Right hindlimb (tissue), 1 donor: ENCODE results near the gene FOXD3.

Experiments
- DNase-seq: peaks from one replicate; pipeline ENCODE4 v3.0.0-alpha.2; 2018

Gene FOXD3

DNA sequence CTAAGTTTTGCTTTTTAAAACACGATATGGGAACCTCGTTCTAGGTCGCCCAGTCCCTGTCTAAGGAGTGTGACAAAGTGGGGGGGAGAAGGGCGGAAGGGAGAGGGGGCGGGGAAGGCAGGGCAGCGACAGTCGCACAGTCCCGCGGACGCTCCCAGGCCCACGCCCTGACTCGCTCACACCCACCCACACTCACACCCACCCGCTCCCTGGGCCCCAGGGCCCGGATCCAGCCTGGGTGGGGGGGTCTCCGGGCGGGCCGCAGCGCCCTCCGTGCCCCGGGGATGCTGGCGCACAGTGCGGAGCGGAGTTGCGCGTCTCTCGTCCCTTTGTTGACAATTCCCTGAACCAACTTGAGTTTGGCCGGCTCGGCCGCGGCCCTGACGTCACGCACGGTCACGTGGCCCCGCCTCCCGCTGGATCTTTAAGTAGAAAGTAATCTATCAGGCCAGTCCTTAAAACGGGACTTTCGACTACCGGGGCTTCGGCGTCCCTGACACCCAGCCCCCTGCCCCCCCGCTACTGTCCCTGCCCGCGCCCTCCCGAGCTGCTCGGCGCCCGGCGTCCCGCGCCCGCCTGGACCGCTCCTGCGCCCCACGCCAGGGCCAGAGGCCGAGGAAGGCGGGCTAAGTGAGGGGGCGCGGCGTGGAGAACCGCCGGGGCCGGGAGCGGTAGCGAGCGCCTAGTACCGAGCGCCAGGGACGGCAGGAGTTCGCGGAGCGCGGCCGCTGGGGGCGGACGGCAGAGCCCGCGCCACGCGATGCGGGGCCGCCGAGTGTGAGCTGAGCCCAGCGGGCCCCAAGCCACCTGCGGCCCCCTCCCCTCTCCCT is at the start of gene FOXD3:
Gene FOXD3 (plus strand): TSS at position 454 of the 830 bp plus-strand sequence. CDS start 492 bp downstream, outside the sequence.
- DNase-seq: peak; percentile 73

DNA sequence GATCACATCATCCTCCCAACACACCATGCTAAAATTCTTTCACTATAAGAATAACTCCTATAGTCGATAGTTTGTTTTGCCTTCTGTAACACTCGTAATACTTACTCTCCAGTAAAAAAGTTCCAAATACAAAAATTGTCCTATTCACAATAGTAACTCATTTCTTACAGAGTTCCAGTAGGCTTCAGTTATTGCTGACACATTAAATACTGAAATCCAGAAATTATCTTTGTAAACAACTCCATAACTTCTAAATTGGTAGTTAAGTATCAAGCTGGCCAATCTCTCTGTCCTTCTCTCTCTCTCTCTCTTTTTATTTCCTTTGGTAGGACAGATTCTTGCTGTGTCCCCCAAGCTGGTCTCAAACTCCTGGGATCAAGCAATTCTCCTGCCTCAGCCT is 49.6 kb upstream of the FOXD3 start:
- DNase-seq: no peak

DNA sequence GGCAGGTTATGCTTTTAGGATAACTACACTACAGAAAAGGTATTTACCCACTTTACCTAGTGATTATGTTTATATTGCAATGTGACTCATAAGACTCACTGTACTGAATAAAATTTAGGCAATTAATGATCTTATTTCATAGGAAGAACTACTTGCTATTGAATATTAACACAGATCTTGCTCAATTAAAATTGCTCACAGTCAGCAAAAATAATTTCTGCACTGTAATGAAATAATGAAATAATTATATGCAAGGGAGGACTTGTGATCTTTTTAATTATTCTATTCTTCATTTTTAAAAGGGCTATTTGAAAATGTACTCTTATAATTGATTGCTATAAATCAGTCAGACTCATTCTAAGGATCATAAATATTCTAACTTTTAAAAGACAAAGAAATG is 48.0 kb upstream of the FOXD3 start:
- no peak for DNase-seq

DNA sequence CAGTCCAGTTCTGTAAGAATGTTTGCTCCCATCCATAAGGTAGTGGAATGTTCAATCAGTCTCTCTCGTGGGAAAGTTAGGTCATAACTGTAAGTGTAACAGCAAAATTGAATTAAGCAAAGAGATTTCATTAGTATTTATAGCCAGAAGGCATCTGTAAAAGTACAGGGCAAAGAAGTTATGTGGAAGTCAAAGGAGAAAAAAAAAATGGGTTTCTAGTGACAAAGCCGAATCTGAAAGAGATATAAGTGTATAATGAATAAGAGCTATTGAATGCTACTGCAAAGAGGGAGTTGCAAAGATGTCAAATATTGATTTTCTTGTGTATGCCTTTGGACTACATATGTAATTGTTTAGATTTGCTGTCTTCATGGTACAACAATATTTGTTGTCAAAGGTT is 47.4 kb upstream of the FOXD3 start:
- DNase-seq: no peak

DNA sequence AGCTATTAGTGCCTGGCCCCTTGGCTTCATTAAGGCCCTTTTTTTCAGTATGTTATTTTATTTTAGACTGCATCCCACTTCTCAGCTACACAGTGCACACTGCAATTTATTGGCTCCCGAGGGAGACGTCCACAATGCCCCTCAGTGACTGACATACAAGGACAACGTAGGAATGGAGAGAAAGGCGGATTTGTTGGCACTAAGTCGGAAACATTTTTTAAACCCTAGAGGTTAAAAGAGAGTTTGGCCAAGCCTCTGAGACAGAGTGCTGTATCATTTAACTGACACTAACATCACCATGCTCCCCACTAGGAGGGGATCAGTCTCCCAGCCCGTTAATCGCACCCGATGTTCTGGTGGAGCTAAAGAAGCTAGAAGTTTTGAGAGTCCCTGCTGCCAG is 45.7 kb upstream of the FOXD3 start:
- no peak for DNase-seq

DNA sequence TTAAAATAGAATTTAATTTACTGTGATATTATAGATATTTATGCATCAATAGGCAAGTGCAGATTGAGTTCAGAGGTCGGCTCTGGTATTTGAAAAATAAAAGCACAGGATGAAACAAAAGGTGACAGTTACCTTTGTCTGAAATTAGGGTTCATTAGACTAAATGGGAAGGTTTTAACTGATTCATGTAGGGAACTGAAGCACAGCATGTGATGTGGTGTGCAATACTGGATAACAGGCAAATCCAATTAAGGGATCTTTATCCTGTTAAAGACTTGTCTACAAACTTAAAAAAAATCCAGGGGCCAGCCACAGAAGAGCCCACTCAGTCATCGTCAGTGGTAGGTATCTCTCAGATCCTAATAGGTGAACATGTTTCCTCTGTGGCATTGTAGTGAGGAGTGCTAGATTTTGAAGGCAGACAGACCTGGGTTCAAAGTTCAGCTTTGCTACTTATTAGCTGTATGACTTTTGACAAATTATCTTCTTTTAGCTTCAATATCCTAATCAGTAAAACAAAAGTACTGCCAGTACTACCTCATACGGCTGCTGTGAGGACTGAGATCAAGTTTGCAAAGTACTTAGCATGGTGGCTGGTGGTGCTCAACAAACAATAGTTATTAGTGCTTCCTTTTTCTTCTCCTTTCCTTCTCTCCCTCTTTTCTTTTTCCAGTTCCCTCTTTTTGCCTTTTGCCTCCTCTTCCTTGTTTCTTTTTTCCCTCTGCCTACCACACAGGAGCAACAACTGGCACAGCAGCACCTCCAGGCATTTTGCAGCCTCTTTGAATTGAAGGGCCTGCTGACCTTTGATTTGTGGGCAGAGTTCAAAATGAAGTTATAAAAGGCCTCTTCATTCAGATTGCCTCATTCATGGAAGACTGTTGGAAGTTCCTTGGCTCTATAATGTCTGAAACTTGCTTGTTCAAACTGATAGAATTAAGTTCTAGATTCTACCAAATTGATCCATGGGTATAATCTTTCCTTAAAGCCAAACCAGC is 44.9 kb upstream of the FOXD3 start:
- no peak for DNase-seq

DNA sequence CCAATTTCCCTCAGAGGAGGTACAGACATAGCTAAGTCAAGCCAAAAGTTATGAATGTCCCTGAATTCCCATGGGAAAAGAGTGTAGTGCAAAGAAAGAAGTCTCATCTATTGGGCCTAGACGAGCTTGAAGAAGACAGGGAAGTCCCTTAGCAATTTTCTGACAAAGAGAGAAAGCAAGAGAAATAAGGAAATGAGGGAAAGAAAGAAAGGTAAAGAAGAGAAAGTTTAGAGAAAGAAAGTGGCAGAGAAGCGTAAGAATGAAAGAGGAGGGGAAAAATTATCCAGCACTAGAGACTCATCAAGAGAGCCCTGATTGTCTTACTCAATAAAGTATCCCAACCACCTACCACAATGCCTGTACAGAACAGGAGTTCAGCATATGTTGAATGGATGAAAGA is 40.6 kb upstream of the FOXD3 start:
- DNase-seq: no peak

DNA sequence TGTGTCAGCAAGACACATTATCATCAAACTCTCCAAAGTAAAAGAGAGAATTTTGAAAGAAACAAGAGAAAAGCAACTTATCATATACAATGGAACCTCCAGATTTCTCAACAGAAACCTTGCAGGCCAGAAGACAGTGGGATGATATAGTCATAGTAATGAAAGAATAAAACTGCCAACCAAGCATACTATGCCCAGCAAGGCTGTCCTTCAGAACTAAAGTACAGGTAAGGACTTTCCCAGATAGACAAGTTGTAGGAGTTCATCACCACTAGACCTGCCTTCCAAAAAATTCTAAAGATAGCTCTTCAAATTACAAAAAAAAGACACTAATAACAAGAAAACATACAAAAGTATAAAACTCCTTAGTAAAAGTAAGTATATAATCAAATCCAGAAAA is 33.2 kb upstream of the FOXD3 start:
- DNase-seq: no peak

DNA sequence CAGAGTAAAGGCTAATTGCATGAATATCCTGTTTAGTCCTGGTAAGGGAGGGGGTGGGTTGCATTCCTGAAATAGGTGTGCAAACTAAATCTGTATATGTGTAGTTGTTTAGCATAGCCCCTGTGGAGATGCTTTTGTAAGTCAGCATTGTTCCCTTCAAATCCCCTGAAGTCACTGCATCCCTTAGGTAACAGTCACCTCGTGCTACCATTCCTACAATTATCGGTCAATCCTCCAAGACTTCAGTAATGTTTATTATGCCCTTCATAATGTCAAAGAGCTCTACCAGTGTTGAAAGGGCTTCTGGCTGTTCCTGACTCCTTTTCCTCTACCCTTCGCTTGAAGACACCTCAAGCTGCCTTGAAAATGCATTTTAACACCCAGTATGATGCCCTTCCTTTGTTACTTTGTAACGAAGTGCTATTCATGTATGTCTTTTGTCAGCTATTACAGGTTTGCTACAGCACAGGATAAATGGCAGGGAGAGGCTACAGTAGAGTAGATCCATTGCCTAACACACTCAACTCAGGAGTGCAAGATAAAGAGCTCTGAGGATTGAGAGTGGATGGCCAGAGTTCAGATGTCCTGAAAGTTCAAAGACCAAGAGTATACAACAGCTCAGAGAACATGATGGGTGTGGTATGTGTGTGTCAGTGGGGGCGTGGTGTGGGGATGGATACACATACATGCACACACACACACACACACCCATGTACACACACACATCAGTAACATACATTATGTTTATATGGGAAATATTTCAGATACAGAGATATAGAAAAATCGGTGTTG is 27.4 kb upstream of the FOXD3 start:
- no peak for DNase-seq

DNA sequence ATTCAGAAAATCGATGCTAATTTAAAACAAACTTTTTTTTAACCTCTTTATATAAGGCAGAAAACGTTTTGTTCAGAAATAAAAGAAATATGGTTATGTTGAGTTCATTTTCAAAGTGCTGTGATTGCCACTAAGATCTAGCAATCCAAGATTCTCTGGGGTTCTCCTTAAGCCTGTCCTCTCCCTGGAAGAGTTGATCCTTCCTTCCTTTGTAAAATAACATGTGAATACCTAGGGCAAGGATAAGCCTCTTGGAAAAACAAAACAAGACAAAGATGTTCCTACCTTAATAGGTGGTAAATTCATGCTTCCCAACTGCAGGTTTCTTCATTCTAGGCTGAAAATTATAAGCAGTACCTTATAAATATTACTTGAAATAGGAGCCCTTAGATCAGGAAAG is 18.0 kb upstream of the FOXD3 start:
- no peak for DNase-seq

DNA sequence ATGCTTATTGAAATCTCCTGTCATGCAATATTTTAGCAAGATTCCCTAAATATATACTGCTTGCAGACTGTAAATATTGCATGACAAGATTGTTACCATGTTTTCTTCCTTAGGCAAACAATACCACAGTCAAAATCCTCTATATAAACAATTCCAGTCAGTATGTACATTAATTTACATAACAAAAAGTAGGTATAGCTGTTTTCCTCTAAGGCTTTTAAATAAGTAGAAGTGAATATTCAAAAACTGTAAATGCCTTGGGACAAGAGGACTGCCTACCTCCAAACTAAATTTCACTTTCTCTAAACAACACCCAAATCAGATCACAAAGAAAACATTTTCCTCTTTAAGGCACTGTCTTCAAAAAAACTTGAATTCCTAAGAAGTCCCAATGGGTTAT is 17.3 kb upstream of the FOXD3 start:
- DNase-seq: no peak

DNA sequence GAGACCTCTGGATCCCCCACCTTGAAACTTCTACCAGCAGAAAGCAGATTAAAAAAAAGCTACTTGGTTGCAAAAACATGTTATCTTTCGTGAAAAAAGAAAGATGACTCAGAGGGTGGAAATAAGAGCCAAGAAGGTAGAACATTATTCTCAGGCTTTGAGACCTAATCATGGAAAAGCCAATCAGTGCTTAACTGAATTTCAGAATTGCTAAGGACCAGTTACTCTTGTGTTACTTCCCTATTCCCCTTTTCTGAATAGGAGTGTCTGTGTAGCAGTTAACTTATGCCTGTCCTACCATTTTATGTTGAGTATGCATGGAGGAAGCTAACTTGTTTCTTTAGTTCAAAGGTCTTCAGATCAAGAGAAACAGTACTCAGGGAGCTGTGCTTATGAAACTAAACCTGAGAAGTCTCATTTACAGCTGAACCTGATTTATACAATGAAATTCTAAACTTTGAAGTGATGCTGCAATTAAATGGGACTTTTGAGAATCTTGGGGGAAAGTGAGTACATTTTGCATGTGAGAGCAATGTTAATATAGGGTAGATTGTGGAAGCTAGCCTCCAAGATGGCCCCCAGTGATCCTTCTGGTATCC is 15.1 kb upstream of the FOXD3 start:
- DNase-seq: no peak

DNA sequence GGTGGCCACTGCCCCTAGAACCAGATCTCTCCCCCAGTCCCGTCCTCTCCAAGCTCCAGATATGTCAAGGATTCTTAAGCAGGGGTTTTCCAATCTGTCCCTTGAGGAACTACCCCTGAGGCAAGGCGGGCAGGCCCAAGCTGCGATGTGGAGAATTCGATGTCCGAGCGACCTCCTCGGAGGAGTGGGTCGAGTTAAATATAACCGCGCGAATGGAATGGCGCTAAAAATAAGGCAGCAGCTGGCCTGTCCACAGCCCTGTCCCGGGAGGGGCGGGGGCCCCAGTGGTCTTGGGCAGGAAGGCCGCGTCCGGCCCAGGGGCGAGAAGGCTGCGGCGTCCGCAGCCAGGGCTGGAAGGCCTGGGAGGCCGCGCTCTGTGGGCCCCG is 5.8 kb upstream of the FOXD3 start:
- DNase-seq: peak; percentile 39

DNA sequence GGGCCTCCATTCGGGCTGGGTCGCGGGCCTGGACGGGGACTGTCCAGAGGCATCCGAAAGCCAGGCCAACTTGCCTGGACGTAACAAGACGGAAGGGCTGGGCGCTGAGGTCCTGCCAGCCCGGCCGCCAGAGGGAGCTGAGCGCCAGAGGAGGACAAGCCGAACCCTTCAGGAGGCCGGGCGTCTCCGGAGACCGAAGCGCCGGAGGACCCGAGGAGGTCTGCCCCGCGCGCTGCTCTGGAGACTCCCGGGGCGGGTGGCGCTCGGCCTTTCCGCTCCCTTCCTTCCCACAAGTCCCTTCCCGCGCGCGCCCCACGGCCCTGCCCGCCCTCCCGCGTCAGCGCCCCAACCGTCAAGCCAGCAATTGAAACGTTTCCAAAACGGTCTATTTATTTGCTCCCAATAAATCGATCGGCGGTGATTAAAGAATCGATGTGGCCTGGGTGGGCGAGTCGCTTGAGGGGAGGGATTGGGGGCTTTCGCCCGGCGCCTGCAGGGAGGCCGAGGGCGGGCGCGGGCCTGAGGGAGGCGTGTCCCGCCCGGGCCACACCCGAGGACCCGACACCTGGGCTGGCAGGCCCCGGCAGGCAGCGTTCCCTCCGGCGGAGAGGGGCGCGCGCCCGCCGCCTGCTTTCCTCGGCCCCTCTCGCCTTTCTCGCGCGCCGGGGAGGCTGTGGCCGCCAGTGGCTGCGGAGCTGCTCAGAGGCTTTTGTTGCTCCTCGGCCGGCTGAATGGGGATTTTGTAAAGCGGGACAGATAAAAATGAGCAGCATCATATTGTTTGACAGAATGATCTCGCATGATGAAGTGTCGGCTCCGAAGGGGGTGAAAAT is 5.2 kb upstream of the FOXD3 start:
- DNase-seq: peak; percentile 50

DNA sequence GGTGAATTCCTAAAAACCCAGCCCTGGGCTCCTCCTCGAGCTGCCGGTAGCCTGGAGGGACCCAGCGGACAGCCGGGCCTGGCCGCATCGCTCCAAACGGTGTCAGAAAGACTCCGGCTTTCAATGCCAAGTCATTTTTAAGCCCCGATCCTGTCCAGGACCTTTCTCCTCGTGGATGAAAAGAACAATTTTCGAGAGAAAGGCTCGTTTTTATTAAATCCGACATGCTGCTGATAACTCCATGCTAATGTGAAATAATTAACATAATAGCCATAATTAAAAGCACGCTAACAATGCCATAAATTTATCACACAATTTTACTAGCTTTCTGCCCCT is 4.6 kb upstream of the FOXD3 start:
- DNase-seq: no peak

DNA sequence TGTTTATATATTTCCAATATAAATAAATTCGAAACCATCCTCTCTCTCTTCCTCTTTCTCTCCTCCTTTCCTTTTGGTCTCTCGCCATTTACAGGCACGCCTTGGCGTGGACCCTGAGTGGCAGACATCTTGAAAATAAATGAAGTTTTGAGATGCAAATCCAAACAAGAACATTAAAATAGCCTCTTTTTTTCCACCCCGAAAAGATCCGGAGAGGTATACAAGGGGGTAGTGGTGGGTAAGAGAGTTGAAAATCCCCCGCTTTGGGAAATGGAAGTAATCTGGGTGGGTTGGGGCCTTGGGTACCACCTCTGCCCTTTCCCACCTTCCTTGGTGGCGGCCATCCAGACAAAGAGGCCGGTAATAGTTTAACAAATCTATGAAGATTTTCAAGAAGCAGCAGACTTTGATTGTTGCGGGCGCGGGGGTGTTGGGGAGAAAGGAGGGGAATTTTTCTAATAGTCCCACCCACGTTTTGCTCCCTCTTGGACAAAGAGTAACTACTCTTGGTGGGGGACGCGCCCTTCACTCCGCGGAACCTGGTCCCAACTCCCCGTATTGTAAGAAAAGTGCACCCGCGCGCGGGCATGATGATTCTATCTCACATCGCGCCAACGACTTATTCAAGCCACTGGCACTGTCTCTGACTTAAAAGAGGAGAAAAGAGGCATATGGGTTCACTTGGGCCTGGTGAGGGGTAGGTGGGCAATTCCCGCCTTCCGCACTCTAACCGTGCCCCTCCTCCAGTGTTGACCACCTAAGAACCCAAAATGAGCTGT is 4.0 kb upstream of the FOXD3 start:
- DNase-seq: peak; percentile 29

DNA sequence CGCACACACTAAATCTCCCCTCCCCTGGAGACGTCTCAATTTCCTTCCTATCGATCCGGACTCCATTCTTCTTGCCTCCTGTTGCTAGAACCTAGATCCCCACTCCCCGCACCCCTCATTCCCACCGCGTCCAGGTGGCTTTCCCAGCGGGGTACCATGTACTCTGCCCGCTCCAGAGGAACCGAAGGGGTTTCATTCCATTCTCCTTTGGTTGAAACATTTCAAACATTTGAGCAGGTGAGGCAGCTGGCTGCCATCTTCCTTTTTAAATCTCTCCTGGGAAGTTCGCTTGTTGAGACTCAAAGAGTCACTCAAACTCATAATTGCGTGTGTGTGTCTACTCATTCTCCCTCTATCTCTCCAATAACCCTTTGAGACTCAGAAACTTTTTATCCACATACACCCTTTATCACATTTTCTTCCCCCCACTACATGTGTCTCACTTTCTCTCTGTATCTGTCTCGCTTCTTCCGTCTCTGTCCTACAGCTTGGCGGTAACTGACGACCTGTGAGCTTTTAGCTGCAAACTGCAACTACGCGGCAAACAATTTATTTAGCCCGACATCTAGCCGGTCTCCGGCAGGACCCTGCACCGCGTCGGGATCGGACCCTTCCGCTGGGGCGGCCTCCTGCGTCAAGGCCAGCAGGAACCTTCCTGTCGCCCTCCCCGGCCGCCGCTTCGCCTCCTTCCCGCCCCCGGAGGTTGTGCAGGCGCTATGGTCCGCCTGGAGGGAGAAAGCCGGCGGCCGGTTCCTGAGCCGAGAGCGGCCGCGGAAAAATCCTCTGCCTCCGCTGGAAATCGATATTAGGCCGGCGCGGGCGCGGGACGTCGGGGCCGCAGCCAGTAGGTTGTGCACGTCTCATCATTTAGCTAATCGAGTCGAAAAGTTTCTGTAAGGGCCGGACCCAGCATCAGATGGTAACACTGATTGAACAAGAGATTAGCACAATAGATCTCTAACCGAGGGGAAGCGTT is 3.0 kb upstream of the FOXD3 start:
- DNase-seq: peak; percentile 37

DNA sequence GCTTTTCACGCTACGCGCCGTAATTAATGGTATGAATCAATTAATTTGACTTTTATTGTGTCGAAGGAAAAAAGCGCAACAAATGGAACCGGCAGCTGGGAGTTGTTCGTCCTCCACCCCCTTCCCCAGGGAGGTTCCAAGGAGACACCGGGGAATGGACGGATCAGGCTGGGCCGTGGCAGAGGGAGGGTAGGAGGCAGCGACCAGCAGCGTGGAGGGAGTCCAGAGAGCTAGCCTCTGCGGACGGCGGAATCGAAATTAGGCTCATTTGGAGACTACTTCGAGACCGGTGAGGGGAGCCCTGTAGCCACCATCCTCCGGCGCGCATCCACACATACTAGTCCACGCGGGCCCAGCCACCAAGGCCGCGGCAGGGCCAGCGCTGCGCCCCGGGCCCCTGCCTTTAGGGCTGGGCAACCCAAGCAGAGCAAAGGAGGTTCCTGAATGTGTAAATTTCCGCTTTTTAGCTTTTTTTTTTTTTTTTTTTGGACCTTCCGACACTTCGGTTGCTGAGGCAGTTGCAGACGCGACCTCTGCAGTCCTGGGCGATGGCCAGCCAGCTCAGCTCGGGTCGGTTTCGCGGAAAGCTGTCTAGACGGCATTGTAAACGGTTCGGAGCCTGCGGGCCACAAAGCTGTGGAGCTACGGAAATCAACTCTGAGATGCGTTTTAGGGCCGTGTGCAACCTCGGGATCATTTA is 2.2 kb upstream of the FOXD3 start:
- DNase-seq: peak; percentile 28
